Ovary (tissue), 3 donors: Measurements from ENCODE around the gene EPHA7.

Experiments
- CTCF ChIP-seq, 3 donors: fragments of 450-650 bp in 2 of 3; fragments of 200-600 bp in 1 of 3; IDR thresholded peaks; one replicate each; pipeline versions ENCODE4 v1.5.1 to v1.8.0; 2016 to 2022; ENCODE audit warnings: antibody characterized with exemption in 3 of 3, mild to moderate bottlenecking in 1 of 3
- POLR2A ChIP-seq: fragments of 450-650 bp; IDR thresholded peaks from one replicate; pipeline ENCODE4 v1.6.1; 2017; ENCODE audit warnings: antibody characterized with exemption, mild to moderate bottlenecking, moderate library complexity
- donor health status: DM: no; HTN: no; CAD: no.

- no peak for TF ChIP-seq POLR2A
- no peak for TF ChIP-seq CTCF (IDR thresholded peaks at IDR 0.05)
Measured at GRCh38 chr6:93329301-93330000, 89.9 kb downstream of the EPHA7 start.
